ENCODE results near the gene ARL14EP.

ARL14EP gene

DNA sequence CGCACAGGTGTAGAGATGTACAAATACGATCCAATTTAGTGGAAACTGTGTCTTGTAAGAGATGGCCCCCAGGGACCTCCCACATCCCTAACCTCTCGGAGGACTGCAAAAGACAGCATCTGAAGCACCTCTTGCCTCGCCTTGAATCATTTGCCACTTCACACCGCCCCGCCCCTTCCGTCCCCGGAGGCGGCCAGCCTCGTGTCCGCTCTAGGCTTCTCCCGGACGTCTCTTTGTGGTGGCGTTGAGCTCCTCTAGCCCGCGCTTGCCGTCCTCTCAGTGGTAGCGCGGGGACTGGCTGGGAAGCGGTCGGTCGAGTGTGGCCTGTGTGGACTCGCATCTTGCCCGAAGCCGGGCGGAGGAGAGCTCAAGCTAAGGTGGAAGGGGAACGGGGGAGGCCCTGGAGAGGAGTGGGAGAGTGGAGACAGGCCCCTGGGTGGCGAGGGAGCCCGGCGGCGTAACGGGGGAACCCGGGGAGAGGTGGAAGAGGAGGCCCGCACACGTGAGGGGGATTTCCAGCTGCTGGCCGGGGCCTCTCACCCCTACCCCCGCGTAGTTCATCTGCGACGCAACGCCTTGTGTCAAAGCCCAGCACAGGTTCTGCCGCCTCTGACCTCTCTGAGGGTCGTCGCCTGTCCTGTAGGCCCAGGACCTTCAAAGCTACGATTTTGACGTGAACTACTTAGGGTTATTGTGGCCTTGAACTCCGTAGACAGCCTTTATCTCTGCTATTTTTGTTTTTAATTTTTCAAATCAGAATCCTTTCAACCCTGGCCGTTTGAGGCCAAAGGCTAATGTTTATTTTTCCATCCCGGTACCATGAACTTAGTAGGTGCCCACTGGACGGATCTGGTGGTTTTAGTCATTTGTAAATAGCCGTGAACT, at the start of gene ARL14EP:
Gene ARL14EP (plus strand): TSS at position 279 of the 885 bp plus-strand sequence. CDS start 7,845 bp downstream, outside the sequence.
- no peaks in the 10 kb centered on the region for H3K9me3 ChIP-seq (ENCODE audit: severe bottlenecking)
- DNase-seq: peak; percentile 94
- H3K36me3 ChIP-seq: no peaks in the 10 kb centered on the region; the same call in 1 of the 2 replicates
- TF ChIP-seq, protein P1, sequence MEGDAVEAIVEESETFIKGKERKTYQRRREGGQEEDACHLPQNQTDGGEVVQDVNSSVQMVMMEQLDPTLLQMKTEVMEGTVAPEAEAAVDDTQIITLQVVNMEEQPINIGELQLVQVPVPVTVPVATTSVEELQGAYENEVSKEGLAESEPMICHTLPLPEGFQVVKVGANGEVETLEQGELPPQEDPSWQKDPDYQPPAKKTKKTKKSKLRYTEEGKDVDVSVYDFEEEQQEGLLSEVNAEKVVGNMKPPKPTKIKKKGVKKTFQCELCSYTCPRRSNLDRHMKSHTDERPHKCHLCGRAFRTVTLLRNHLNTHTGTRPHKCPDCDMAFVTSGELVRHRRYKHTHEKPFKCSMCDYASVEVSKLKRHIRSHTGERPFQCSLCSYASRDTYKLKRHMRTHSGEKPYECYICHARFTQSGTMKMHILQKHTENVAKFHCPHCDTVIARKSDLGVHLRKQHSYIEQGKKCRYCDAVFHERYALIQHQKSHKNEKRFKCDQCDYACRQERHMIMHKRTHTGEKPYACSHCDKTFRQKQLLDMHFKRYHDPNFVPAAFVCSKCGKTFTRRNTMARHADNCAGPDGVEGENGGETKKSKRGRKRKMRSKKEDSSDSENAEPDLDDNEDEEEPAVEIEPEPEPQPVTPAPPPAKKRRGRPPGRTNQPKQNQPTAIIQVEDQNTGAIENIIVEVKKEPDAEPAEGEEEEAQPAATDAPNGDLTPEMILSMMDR (IDR thresholded peaks at IDR 0.05; ENCODE audit: low read depth, low read length): no peak
- peak within 1 kb of the TSS; percentile 85 for H3K27ac ChIP-seq
- no peaks in the 10 kb centered on the region for H3K27me3 ChIP-seq (ENCODE audit: insufficient read depth, low read depth, severe bottlenecking)
- H3K4me3 ChIP-seq (ENCODE audit: low read depth, low read length): peak within 1 kb of the TSS; percentile 72

DNA sequence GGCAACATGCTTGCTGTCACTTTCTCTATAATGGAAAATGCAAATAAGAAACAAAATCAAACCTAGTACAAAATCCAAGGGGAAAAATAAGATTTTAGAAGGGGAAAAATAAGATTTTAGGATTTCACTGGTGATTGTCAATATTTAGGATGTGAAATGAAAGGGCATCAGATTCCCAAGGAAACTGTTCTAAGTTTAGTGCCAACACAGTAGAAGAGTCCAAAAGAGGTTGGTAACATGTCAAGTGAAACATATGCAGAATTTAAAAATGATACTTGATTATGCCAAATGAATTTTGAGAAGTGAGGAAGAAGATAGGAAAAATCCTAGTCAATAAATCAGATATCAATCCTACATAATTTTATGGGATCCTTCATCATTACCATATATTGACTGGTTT, 45.7 kb upstream of the ARL14EP start:
- H3K36me3 ChIP-seq: no peaks in the 10 kb centered on the region
- no peak overlapping the region for H3K27ac ChIP-seq
- no peaks in the 10 kb centered on the region for H3K27me3 ChIP-seq (ENCODE audit: insufficient read depth, low read depth, severe bottlenecking)
- H3K9me3 ChIP-seq (ENCODE audit: severe bottlenecking): no peaks in the 10 kb centered on the region
- TF ChIP-seq, protein P1 (IDR thresholded peaks at IDR 0.05; ENCODE audit: low read depth, low read length): no peak
- no peak overlapping the region for H3K4me3 ChIP-seq (ENCODE audit: low read depth, low read length)
- no peak for DNase-seq

DNA sequence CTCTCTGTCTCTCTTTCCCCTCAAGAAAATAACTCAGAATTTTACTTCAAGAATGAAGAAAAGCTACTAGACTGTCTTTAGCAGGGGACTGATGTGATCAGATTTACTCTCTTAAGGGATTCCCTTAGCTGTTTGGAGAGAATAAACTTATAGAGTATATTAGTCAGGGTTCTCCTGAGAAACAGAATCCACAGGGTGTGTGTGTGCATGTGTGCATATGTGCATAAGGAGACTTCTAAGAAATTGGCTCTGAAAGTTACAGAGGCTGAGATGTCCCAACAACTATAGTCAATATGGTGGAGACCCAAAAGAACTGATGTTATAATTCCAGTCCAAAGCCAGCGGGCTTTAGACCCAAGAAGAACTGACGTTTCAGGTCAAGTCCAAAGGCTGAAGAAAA, 43.1 kb upstream of the ARL14EP start:
- no peak overlapping the region for H3K4me3 ChIP-seq (ENCODE audit: low read depth, low read length)
- H3K27ac ChIP-seq: no peak overlapping the region
- no peaks in the 10 kb centered on the region for H3K9me3 ChIP-seq (ENCODE audit: severe bottlenecking)
- H3K36me3 ChIP-seq: no peaks in the 10 kb centered on the region
- TF ChIP-seq, protein P1 (IDR thresholded peaks at IDR 0.05; ENCODE audit: low read depth, low read length): no peak
- DNase-seq: no peak
- no peaks in the 10 kb centered on the region for H3K27me3 ChIP-seq (ENCODE audit: insufficient read depth, low read depth, severe bottlenecking)

DNA sequence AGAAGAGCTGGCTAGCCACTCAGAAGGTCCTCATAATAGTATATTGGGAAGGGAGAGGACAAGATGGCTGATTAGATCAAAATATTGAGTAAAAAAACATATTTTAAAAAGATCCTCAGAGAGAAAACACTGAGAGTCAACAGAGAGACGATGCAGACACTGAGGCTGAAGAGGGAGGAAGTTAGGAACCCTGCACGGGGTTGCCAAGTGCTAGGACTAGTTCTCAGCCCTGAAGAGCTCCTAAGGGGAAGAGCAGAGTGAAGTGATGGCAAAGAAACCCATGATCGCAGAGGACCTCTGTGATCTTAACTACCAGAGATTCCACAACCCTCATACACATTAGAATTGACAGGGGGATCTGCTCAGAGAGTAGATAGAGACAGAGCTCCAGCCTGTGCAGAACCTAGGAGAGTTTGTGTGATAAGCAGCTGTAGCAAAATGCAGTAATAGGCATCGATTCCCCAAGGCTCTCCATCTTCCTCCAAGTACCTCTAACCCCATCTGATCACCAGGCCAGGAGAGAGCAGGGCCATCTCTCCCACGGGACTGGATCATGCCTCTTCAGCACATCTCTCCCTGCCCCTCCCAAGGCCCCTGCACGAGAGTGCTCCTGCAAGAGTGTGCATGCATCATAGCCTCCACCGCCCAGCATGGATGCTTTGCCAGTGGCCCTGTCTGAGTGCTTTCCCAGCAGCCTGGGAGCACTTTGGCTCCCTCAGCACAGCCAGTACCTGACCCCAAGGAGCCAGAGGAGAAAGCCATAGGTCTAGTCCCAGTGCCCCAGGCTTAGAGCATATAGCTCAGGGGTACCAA, 41.2 kb upstream of the ARL14EP start:
- H3K36me3 ChIP-seq: no peaks in the 10 kb centered on the region
- no peaks in the 10 kb centered on the region for H3K27me3 ChIP-seq (ENCODE audit: insufficient read depth, low read depth, severe bottlenecking)
- H3K27ac ChIP-seq: no peak overlapping the region
- TF ChIP-seq, protein P1 (IDR thresholded peaks at IDR 0.05; ENCODE audit: low read depth, low read length): no peak
- H3K4me3 ChIP-seq (ENCODE audit: low read depth, low read length): no peak overlapping the region
- no peaks in the 10 kb centered on the region for H3K9me3 ChIP-seq (ENCODE audit: severe bottlenecking)
- no peak for DNase-seq

DNA sequence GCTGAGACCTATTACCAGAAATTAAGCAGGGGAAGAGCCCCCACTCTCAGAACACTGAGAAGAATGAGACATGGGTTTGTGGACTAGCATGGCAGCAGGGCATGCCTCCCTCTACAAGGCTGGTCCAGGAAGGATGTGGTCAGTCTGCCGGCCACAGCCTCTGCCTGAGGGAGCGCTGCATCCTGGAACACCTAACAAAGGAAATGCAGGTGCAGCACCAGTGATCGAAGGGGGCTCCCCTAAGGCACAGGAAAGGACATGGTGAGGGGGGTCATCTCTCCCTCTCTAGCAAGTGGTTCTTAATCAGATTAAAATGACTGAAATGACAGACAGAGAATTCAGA, 40.6 kb upstream of the ARL14EP start:
- no peak for DNase-seq
- H3K4me3 ChIP-seq (ENCODE audit: low read depth, low read length): no peak overlapping the region
- H3K9me3 ChIP-seq (ENCODE audit: severe bottlenecking): no peaks in the 10 kb centered on the region
- TF ChIP-seq, protein P1 (IDR thresholded peaks at IDR 0.05; ENCODE audit: low read depth, low read length): no peak
- H3K27ac ChIP-seq: no peak overlapping the region
- no peaks in the 10 kb centered on the region for H3K36me3 ChIP-seq
- no peaks in the 10 kb centered on the region for H3K27me3 ChIP-seq (ENCODE audit: insufficient read depth, low read depth, severe bottlenecking)

Measured in WERI-Rb-1 (cell line).